Endothelial cell of umbilical vein (primary cell): ENCODE data around the gene SLC12A7. TPM values are rescaled to one million over a fixed set of nuclear protein-coding genes. Genes with fewer than 3 reads are reported as not detected.

Source experiments
- BruUV-seq: library from RNA; stranded (reverse); fragments of 400-500 nt; replicated peaks from 2 replicates; lab custom pipeline; 2021; lab: Mats Ljungman, UMichigan
- CTCF ChIA-PET: fragments of 300-600, 350-600 bp; sonication (Branson Sonifier 250); formaldehyde crosslinking; loops from one replicate; lab custom pipeline; 2021; ENCODE audit warnings: antibody characterized with exemption, inconsistent platforms; lab: Charles Lee
- POLR2A ChIA-PET: fragments of 300-600, 350-600 bp; sonication (Branson Sonifier 250); formaldehyde crosslinking; loops from one replicate; lab custom pipeline; 2021; ENCODE audit warnings: antibody characterized with exemption, inconsistent platforms; lab: Charles Lee
- DNase-seq: peaks from one replicate; pipeline ENCODE4 v3.0.0-alpha.2; 2011; ENCODE audit warnings: low read depth, low spot score
- FAIRE-seq: peaks from 2 replicates; lab custom pipeline; 2011; peaks lifted over from hg19 to GRCh38; lab: Jason Lieb, UNC
- H2AFZ ChIP-seq: 2 replicates; pipeline ENCODE4 v1.6.0; 2012; ENCODE audit warnings: low read depth, low read length, control low read depth, inconsistent platforms
- H3K27ac ChIP-seq: 2 replicates; pipeline ENCODE4 v1.5.1; 2011; ENCODE audit warnings: low read depth, mild to moderate bottlenecking, control low read depth, low read length, moderate library complexity; ENCODE audit not compliant: insufficient read depth
- H3K27me3 ChIP-seq, 2 experiments: 2 replicates each; pipeline versions ENCODE4 v1.6.0 to v1.6.1; 2011; ENCODE audit warnings: low read length in 2 of 2, mixed read lengths in 1 of 2; ENCODE audit not compliant: control insufficient read depth in 2 of 2, insufficient read depth in 2 of 2
- H3K36me3 ChIP-seq, 2 experiments: 2 replicates in 1 of 2; 3 replicates in 1 of 2; pipeline ENCODE4 v1.5.1; 2011; ENCODE audit warnings: low read length in 2 of 2, mild to moderate bottlenecking in 1 of 2, moderate library complexity in 1 of 2; ENCODE audit not compliant: control insufficient read depth in 2 of 2, insufficient read depth in 2 of 2; ENCODE audit errors: extremely low read depth in 1 of 2
- H3K4me1 ChIP-seq: 3 replicates; pipeline ENCODE4 v1.5.1; 2011; ENCODE audit warnings: mild to moderate bottlenecking, low read length; ENCODE audit not compliant: control insufficient read depth, insufficient read depth; ENCODE audit errors: extremely low read depth
- H3K4me2 ChIP-seq: 2 replicates; pipeline ENCODE4 v1.6.1; 2011; ENCODE audit warnings: low read length, control low read depth, mixed read lengths; ENCODE audit not compliant: insufficient read depth
- H3K4me3 ChIP-seq, 3 experiments: fragments of 200-600 bp in 1 of 3; sonication (generic), shearing (Covaris generic) in 1 of 3; replicated peaks in 1 of 3; 2 replicates each; pipeline ENCODE4 v1.5.1; 2011 to 2016; ENCODE audit warnings: control low read depth in 3 of 3, low read length in 3 of 3, mild to moderate bottlenecking in 2 of 3, inconsistent platforms in 1 of 3, low read depth in 1 of 3, moderate library complexity in 1 of 3; ENCODE audit not compliant: insufficient read depth in 1 of 3
- H3K79me2 ChIP-seq: 2 replicates; pipeline ENCODE4 v1.6.0; 2012; ENCODE audit warnings: low read length, inconsistent platforms; ENCODE audit not compliant: control insufficient read depth, insufficient read depth
- H3K9ac ChIP-seq: replicated peaks from 2 replicates; pipeline ENCODE3; 2011; ENCODE audit warnings: low read length, control low read depth; ENCODE audit not compliant: insufficient read depth; ENCODE audit errors: extremely low read depth
- H3K9me1 ChIP-seq: replicated peaks from 3 replicates; pipeline ENCODE4 v1.6.0; 2011; ENCODE audit warnings: mild to moderate bottlenecking, low read length; ENCODE audit not compliant: control insufficient read depth, insufficient read depth; ENCODE audit errors: extremely low read depth
- H3K9me3 ChIP-seq: replicated peaks from 2 replicates; pipeline ENCODE4 v1.5.1; 2012; ENCODE audit warnings: low read length, inconsistent platforms; ENCODE audit not compliant: control insufficient read depth, insufficient read depth
- H4K20me1 ChIP-seq: replicated peaks from 2 replicates; pipeline ENCODE3; 2011; ENCODE audit warnings: mild to moderate bottlenecking, low read length; ENCODE audit not compliant: control insufficient read depth, insufficient read depth; ENCODE audit errors: extremely low read depth
- EZH2 ChIP-seq: IDR thresholded peaks from 2 replicates; pipeline ENCODE4 v1.6.1; 2012; ENCODE audit warnings: borderline replicate concordance, low read depth, mild to moderate bottlenecking, moderate library complexity, low read length, inconsistent platforms; ENCODE audit not compliant: severe bottlenecking
- FOS ChIP-seq: IDR thresholded peaks from 2 replicates; pipeline ENCODE4 v1.6.1; 2011; ENCODE audit warnings: mild to moderate bottlenecking, low read length, moderate library complexity, borderline replicate concordance; ENCODE audit not compliant: insufficient read depth
- GATA2 ChIP-seq: IDR thresholded peaks from 2 replicates; pipeline ENCODE4 v1.7.0; 2011; ENCODE audit warnings: low read depth, mild to moderate bottlenecking, moderate library complexity, mixed read lengths, low read length; ENCODE audit not compliant: insufficient read length, insufficient read depth
- JUN ChIP-seq: IDR thresholded peaks from 2 replicates; pipeline ENCODE4 v1.6.1; 2011; ENCODE audit warnings: borderline replicate concordance, low read depth; ENCODE audit not compliant: insufficient read length, insufficient read depth
- MYC ChIP-seq: IDR thresholded peaks from one replicate; pipeline ENCODE4 v1.6.1; 2011; ENCODE audit warnings: mild to moderate bottlenecking, low read depth, low read length
- POLR2A ChIP-seq: IDR thresholded peaks from 2 replicates; pipeline ENCODE4 v1.6.1; 2012; ENCODE audit warnings: low read depth, mild to moderate bottlenecking, control low read depth, low read length
- POLR2AphosphoS5 ChIP-seq: IDR thresholded peaks from 2 replicates; pipeline ENCODE4 v1.6.1; 2012; ENCODE audit warnings: low read depth, mild to moderate bottlenecking, control low read depth, low read length, moderate library complexity; ENCODE audit not compliant: insufficient read depth
- dilution Hi-C: fragments of 300-500 bp; cut with MboI; formaldehyde crosslinking; loops from one replicate; pipeline ENCODE4 v1.15.0; 2019; ENCODE audit warnings: low sequenced_read_pairs; ENCODE audit not compliant: extremely low pct_ligation_motif_present
- intact Hi-C: fragments of 100-400 bp; cut with micrococcal nuclease; formaldehyde crosslinking; loops from one replicate; pipeline ENCODE4 v1.10.0; 2022
- polyA plus RNA-seq, 4 experiments: library from polyadenylated mRNA; depleted of rRNA in 3 of 4; stranded (reverse) in 3 of 4; unstranded in 1 of 4; fragments of >200 nt; gene quantifications; 2 replicates each; pipeline versions ENCODE4 v1.2.1 to v1.2.3, GENCODE V29; 2011 to 2012; ENCODE audit warnings: missing spikeins in 1 of 4
- total RNA-seq: library from RNA; stranded (reverse); gene quantifications from 2 replicates; pipeline ENCODE4 v1.2.3, GENCODE V29; 2021
- TF ChIP-seq, protein P1 (sequence below): IDR thresholded peaks from 2 replicates; pipeline ENCODE4 v1.6.1; 2011; ENCODE audit not compliant: insufficient read depth, insufficient read length
- TF ChIP-seq, protein P2 (sequence below), 2 donors: IDR thresholded peaks; 1 replicate in 1 of 2; 2 replicates in 1 of 2; pipeline ENCODE4 v1.5.1; 2011; ENCODE audit warnings: low read length in 2 of 2, mild to moderate bottlenecking in 2 of 2, moderate library complexity in 2 of 2, control low read depth in 1 of 2, inconsistent platforms in 1 of 2, low read depth in 1 of 2; ENCODE audit not compliant: insufficient read depth in 1 of 2; ENCODE audit errors: extremely low read depth in 1 of 2

The SLC12A7 gene
- total and polyA plus RNA-seq, 2 donors (not counting 3 experiments of a cell fraction or from before 2014, with no cell fraction given), result 16.4 to 38.8 TPM

DNA sequence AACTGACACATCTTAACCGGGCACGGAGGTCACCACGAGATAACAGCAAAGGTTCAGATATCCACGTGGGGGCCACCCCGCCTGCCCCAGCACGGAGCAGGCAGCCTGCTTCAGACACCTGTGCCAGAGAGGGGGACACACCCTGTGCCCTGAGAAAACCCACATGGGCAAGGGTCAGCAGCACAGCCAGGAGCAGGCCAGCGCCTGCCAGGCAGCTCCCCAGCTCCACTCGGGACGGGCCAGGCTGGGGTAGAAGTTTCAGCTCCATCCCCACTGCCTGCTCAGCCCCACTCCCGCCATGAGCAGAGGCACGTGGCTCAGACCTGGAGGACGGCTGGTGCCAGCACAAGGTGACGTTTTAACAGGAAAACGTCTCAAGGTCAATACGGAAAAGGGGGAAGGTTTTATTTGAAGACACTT is 22.2 kb downstream of the SLC12A7 start:
- POLR2A ChIA-PET, result no interaction called here
- TF ChIP-seq JUN, result no peak
- TF ChIP-seq MYC, result no peak
- TF ChIP-seq GATA2, result no peak
- TF ChIP-seq, protein P1, sequence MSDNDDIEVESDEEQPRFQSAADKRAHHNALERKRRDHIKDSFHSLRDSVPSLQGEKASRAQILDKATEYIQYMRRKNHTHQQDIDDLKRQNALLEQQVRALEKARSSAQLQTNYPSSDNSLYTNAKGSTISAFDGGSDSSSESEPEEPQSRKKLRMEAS, result no peak
- no peak for TF ChIP-seq FOS
- TF ChIP-seq POLR2AphosphoS5, result no peak
- TF ChIP-seq POLR2A, result no peak
- TF ChIP-seq, protein P2, sequence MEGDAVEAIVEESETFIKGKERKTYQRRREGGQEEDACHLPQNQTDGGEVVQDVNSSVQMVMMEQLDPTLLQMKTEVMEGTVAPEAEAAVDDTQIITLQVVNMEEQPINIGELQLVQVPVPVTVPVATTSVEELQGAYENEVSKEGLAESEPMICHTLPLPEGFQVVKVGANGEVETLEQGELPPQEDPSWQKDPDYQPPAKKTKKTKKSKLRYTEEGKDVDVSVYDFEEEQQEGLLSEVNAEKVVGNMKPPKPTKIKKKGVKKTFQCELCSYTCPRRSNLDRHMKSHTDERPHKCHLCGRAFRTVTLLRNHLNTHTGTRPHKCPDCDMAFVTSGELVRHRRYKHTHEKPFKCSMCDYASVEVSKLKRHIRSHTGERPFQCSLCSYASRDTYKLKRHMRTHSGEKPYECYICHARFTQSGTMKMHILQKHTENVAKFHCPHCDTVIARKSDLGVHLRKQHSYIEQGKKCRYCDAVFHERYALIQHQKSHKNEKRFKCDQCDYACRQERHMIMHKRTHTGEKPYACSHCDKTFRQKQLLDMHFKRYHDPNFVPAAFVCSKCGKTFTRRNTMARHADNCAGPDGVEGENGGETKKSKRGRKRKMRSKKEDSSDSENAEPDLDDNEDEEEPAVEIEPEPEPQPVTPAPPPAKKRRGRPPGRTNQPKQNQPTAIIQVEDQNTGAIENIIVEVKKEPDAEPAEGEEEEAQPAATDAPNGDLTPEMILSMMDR (IDR thresholded peaks at IDR 0.05; ENCODE audit: extremely low read depth in 1 of 2, insufficient read depth in 1 of 2, low read depth in 1 of 2, low read length in 2 of 2), result no peak
- no peak for TF ChIP-seq EZH2
- intact Hi-C loops, result no loop called here

More for the DNA sequence above, 22.2 kb downstream of the SLC12A7 start:
- peaks cover 3 to 13% of the 10 kb centered on the region in 2 experiments for H3K36me3 ChIP-seq
- no peak overlapping the region for H3K4me2 ChIP-seq
- FAIRE-seq (no peak), DNase-seq (no peak)
- no peaks in the 10 kb centered on the region for H3K27me3 ChIP-seq
- H4K20me1 ChIP-seq, result no peaks in the 10 kb centered on the region
- CTCF ChIA-PET, result interaction anchor here (0.9 kb wide), 1 partner anchor 155 kb away, joined by 3 read pairs; no protein-coding TSS in a partner anchor
- no peaks in the 10 kb centered on the region for H3K79me2 ChIP-seq
- BruUV-seq, result no TSS peak
- dilution Hi-C loops, result no loop called here
- no peaks in the 10 kb centered on the region for H3K9me3 ChIP-seq
- no peak overlapping the region for H3K27ac ChIP-seq
- H3K4me3 ChIP-seq, result no peak overlapping the region
- no peaks in the 10 kb centered on the region for H3K4me1 ChIP-seq
- H3K9ac ChIP-seq, result no peak overlapping the region
- H2AFZ ChIP-seq, result no peak overlapping the region
- no peaks in the 10 kb centered on the region for H3K9me1 ChIP-seq
